Left ventricle myocardium inferior (tissue), 1 donor: ENCODE measurements around the gene EHBP1L1. TPM values are rescaled to one million over a fixed set of nuclear protein-coding genes. Genes with fewer than 3 reads are reported as not detected.

Experiments
- DNase-seq: peaks from one replicate; pipeline ENCODE4 v3.0.0-alpha.2; 2020
- H3K27ac ChIP-seq: fragments of 200-600 bp; replicated peaks from 2 replicates; pipeline ENCODE4 v1.8.0; 2021
- H3K27me3 ChIP-seq: fragments of 200-600 bp; 2 replicates; pipeline ENCODE4 v1.8.0; 2021; ENCODE audit warnings: low read depth
- H3K36me3 ChIP-seq: fragments of 200-600 bp; 2 replicates; pipeline ENCODE4 v1.8.0; 2021
- H3K4me1 ChIP-seq: fragments of 200-600 bp; 2 replicates; pipeline ENCODE4 v1.8.0; 2021
- H3K4me3 ChIP-seq: fragments of 200-600 bp; 2 replicates; pipeline ENCODE4 v1.8.0; 2021; ENCODE audit warnings: mild to moderate bottlenecking, moderate library complexity
- H3K9me3 ChIP-seq: fragments of 200-600 bp; replicated peaks from 2 replicates; pipeline ENCODE4 v1.8.0; 2021
- intact Hi-C: fragments of 100-400 bp; cut with micrococcal nuclease; formaldehyde crosslinking; loops from one replicate; pipeline ENCODE4 v1.11.0; 2022
- total RNA-seq: library from RNA; stranded (reverse); fragmentation: NEBNext Ultra II Directional; extraction: Animal tissue kit (Norgen Biotek cat#: 25700); gene quantifications from one replicate; pipeline ENCODE4 v1.2.1, GENCODE V29; 2021
- TF ChIP-seq, protein P1 (sequence below): fragments of 200-600 bp; IDR thresholded peaks from 2 replicates; pipeline ENCODE4 v1.8.0; 2021; ENCODE audit warnings: antibody characterized with exemption, mild to moderate bottlenecking, borderline replicate concordance
- donor health status: DM: no; HTN: yes; CAD: no; lungs with severe emphysema.

EHBP1L1 gene
- total RNA-seq, 1 donor from 2014 or later, result 69.5 TPM

DNA sequence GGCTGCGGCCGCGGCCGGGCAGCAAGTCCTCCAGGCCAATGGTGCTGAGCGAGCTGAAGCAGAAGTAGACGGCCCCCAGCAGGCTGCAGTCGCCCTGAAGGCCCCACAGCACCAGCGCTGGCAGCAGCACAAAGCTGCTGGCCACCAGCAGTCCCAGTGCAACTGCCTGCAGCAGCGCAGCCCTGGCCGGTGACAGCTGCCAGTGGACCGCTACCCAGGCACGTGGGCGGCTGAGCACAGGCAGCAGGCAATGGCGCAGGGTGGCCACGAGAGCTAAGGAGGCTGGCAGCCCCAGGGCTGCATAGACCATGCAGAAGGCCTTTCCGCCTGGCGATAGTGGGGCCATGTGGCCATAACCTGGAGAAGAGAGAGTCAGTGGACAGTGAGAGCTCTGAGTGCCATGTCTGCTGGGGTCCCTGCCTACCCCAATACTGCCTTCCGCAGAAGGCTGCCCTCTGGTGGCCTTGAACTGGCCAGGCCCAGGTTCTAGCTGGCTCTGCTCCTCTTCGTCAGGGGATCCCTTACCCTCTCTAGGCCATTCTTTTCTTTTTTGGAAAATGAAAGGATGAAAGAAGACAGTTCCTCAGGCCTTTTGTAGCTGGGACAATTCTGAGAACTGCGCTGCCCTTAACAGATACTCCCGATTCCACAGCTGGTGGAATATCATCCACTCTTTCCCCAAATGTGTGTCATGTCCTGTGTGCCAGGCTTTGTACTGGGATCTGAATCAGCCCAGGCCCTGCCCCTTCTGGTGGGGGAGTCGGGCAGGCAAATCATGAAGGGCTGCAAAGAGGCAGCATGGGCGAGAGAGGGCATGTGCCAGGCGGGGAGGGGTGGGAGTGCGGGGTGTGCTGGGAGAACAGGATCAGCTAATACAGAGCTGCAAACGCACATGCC, 17.9 kb downstream of the EHBP1L1 start:
- no peak overlapping the region for H3K4me3 ChIP-seq
- no peaks in the 10 kb centered on the region for H3K27me3 ChIP-seq
- H3K27ac ChIP-seq, result peak overlapping the region; percentile 1
- no peaks in the 10 kb centered on the region for H3K9me3 ChIP-seq
- H3K4me1 ChIP-seq, result peaks cover 65% of the 10 kb centered on the region
- no peak for DNase-seq
- intact Hi-C loops, result loop anchor here (10.0 kb wide), 1 partner anchor 59 kb away; no protein-coding TSS in a partner anchor
- TF ChIP-seq, protein P1, sequence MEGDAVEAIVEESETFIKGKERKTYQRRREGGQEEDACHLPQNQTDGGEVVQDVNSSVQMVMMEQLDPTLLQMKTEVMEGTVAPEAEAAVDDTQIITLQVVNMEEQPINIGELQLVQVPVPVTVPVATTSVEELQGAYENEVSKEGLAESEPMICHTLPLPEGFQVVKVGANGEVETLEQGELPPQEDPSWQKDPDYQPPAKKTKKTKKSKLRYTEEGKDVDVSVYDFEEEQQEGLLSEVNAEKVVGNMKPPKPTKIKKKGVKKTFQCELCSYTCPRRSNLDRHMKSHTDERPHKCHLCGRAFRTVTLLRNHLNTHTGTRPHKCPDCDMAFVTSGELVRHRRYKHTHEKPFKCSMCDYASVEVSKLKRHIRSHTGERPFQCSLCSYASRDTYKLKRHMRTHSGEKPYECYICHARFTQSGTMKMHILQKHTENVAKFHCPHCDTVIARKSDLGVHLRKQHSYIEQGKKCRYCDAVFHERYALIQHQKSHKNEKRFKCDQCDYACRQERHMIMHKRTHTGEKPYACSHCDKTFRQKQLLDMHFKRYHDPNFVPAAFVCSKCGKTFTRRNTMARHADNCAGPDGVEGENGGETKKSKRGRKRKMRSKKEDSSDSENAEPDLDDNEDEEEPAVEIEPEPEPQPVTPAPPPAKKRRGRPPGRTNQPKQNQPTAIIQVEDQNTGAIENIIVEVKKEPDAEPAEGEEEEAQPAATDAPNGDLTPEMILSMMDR, result peak; percentile 78
- peaks cover 40% of the 10 kb centered on the region for H3K36me3 ChIP-seq

DNA sequence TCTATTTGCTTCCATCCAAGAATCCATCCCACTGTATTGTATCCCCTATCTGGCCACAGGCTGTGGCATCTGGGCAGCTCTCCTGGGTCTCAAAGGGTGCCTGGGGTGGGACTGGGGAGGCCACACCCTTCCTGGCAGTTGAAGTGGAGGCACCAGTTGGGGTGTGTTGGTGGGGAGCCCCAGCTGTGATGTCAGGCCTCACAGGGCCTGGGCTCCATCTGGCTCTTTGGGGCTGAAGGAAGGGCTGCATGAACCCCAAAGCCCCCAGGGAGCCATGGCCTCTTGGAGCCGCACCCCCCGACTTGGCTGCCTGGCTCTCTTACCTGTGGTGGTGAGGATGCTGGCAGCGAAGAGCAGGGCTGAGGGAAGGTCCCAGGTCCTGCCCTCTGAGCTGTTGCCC, 19.3 kb downstream of the EHBP1L1 start:
- Histone ChIP-seq H3K4me3 (no peak overlapping the region), H3K36me3 (peaks cover 50% of the 10 kb centered on the region), H3K27ac (no peak overlapping the region), H3K27me3 (no peaks in the 10 kb centered on the region), H3K9me3 (no peaks in the 10 kb centered on the region), H3K4me1 (peaks cover 51% of the 10 kb centered on the region)
- intact Hi-C loops, result loop anchor here (10.0 kb wide), 1 partner anchor 60 kb away; no protein-coding TSS in a partner anchor
- no peak for DNase-seq
- TF ChIP-seq, protein P1, result no peak

DNA sequence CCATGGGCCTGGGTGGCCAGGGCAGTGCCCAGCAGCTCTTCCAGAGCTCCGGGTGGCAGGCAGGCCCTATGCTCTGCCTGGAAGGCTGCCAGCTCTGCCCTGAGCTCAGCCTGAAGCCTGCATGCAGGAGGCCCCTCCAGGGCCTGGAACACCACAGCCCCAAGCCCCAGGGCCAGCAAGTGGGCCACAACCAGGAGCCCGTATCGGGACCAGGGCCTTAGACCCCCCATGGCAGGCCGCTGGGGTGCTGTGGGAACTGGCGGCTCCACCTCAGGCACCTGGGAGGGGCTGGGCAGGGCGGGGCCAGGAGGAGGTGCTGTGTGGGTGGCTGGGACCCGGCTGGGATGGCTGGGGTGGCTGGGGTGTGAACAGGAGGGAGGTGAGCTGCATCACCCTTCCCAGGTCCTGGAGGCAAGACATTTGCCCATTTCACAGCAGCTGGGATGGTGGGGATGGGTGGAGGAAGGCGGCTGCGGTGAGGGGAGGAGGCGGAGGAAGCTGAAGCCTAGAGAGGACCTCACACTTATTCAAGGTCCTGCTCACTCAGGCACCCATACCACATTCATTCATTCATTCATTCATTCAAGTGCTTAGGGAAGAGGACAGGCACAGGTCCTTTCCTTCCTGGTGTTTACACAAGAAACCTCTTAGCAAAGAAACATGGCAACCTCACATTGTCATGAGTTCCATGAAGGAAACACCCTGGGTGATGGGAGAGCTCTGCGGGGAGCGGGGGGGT, 19.9 kb downstream of the EHBP1L1 start, which contains the start of gene KCNK7:
Gene KCNK7, minus strand, starts transcription at position 258 of the 739 bp plus-strand sequence. Its CDS starts 28 bp downstream, at position 230.
- Histone ChIP-seq H3K27me3 (no peaks in the 10 kb centered on the region), H3K27ac (no peak within 1 kb of the TSS), H3K36me3 (peaks cover 46% of the 10 kb centered on the region), H3K4me3 (no peak within 1 kb of the TSS), H3K4me1 (peaks cover 46% of the 10 kb centered on the region), H3K9me3 (no peaks in the 10 kb centered on the region)
- DNase-seq, result no peak
- TF ChIP-seq, protein P1, result no peak
- intact Hi-C loops, result loop anchor here (10.0 kb wide), 1 partner anchor 61 kb away; no protein-coding TSS in a partner anchor

DNA sequence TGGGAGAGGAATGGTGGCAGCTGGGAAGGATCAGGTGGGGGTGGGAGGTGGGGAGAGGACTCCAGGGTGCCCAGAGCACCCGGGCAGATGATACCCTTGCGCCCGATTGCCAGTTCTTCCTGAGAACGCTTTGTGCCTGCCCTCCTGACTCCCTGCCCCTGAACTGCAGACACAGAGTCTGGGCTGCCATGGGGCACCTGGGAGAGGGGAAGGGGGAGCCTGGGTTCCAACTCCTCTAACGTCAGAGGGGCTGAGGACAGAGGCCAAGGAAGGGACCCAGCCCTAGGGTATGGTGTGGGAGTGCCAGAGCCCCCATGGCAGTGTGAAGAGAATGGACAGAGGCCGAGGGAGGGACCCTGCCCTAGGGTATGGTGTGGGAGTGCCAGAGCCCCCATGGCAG, 20.7 kb downstream of the EHBP1L1 start:
- intact Hi-C loops, result loop anchor here (10.0 kb wide), 1 partner anchor 62 kb away; no protein-coding TSS in a partner anchor
- peaks cover 46% of the 10 kb centered on the region for H3K36me3 ChIP-seq

DNA sequence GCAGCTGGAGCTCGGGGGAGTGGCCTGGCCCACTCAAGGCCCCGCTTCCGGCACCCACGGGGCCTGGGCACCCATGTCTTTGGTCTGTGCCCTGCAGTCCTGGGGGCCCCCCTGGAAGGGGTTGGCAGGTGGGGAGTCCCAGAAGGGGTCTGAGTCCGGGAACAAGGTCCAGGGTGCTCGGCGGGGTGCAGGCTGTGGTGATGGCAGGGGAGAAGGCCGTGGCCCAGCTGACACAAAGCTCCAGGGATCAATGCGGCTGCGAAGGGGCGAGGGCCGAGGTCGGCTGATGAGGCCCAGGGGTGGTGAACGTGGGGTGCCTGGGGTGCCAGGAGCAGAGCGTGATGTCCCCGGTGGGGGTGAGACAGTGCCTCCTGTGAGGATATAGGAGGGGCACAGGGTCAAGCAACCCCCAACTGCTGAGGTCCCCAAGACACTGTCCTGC, 22.4 kb downstream of the EHBP1L1 start:
- intact Hi-C loops, result loop anchor here (10.0 kb wide), 1 partner anchor 63 kb away; no protein-coding TSS in a partner anchor
- Histone ChIP-seq H3K4me3 (no peak overlapping the region), H3K27me3 (no peaks in the 10 kb centered on the region), H3K4me1 (peaks cover 30% of the 10 kb centered on the region), H3K27ac (no peak overlapping the region), H3K9me3 (no peaks in the 10 kb centered on the region), H3K36me3 (peaks cover 48% of the 10 kb centered on the region)
- TF ChIP-seq, protein P1, result no peak
- no peak for DNase-seq

More for the DNA sequence above, 20.7 kb downstream of the EHBP1L1 start:
- Histone ChIP-seq H3K4me1 (peaks cover 41% of the 10 kb centered on the region), H3K4me3 (no peak overlapping the region), H3K27ac (no peak overlapping the region), H3K9me3 (no peaks in the 10 kb centered on the region), H3K27me3 (no peaks in the 10 kb centered on the region)
- DNase-seq, result no peak
- TF ChIP-seq, protein P1, result no peak
